GM23248 (cell line): ENCODE measurements around the gene CNGB1.

Source experiments
- EZH2 ChIP-seq: fragments of 200-600 bp; sonication (generic); IDR thresholded peaks from 2 replicates; pipeline ENCODE4 v1.6.1; 2018; ENCODE audit warnings: antibody characterized with exemption, mild to moderate bottlenecking; ENCODE audit not compliant: insufficient read depth, poor library complexity, severe bottlenecking
- EZH2phosphoT487 ChIP-seq: fragments of 200-600 bp; sonication (generic); IDR thresholded peaks from 2 replicates; pipeline ENCODE4 v1.6.1; 2018; ENCODE audit warnings: antibody characterized with exemption, moderate library complexity, mild to moderate bottlenecking, low read depth; ENCODE audit not compliant: insufficient read depth

DNA sequence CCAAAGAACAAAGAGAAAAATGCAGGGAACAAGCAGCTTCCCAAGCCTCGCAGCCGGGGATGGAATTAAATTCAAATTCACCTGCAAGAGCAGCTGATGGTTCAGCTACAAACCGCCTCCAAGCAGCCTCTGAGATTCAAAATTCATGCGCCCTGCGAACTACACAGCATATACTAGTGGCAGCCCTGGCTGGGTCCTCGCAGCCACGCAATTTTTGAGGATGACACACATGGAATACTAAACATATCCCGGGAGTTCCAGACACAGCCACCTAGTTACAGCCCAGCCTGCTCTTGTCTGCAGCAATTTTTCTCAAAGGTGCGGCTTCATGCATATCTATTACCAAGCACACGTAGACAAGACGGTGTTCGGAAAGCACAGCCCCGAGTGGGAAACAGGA, 132.8 kb downstream of the CNGB1 start:
- TF ChIP-seq EZH2: no peak
- TF ChIP-seq EZH2phosphoT487: no peak
